ENCODE results near the gene SGSH.
"Not testable (repeated sequence)": the region's sequence is repeated elsewhere in the genome, so short reads cannot be mapped to it uniquely, and the experiment has no call there.

Gene SGSH

DNA sequence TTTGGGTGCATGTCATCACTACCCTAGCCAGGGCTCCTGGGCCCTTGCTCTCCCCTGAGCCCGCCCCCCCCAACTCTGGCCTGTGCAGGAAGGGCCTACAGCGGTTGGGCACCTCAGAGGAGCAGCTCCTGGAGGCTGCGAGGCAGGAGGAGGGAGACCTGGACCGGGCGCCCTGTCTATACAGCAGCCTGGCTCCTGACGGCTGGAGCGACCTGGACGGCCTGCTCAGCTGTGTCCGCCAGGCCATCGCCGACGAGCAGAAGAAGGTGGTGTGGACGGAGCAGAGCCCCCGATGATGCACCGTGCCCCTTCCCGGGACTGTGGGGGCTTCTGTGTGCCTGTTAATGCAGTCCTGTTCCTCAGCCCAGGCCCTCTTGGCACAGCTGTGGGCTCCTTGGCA, 12.1 kb downstream of the SGSH start:
- no peak overlapping the region for H3K27ac ChIP-seq
- H3K4me3 ChIP-seq: no peak overlapping the region
- no peaks in the 10 kb centered on the region for H3K27me3 ChIP-seq

DNA sequence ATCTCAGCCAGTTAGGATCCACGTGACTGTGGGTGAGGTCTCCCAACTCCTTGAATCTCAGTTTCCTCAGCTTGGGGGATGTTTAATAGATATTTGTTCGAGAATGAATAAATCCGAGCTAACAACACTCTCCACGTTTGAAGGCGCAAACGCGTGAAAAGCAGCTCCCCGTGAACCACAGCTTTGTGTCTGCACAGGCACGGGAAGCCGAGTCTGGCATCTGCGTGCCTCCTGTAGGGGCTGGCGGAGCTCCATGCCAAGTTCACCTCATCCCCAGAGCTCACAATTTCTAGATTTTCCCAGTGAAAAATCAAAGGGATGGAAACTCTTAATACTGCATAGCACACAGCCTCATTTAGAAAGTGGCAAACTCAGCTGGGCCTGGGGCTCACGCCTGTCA, 14.3 kb downstream of the SGSH start:
- no peak overlapping the region for H3K4me2 ChIP-seq
- H3K9me3 ChIP-seq (replicated peaks in 1 of 11): no peaks in the 10 kb centered on the region
- peaks cover 0 to 46% (median 0%) of the 10 kb centered on the region in 11 experiments; a peak in 7 of 22 replicates for H4K20me1 ChIP-seq
- H3K27ac ChIP-seq: no peak overlapping the region
- no peak for TF ChIP-seq Cebpa-rat (IDR thresholded peaks at IDR 0.05)
- H3K4me1 ChIP-seq: peaks cover 0 to 34% (median 4%) of the 10 kb centered on the region in 10 experiments; a peak in 10 of 20 replicates
- no peaks in the 10 kb centered on the region for H3K27me3 ChIP-seq
- H3K36me3 ChIP-seq: peaks cover 0 to 48% (median 12%) of the 10 kb centered on the region in 11 experiments; a peak in 10 of 22 replicates
- no peak overlapping the region for H3K9ac ChIP-seq
- H3K4me3 ChIP-seq: no peak overlapping the region

More for the DNA sequence above, 12.1 kb downstream of the SGSH start:
- H3K4me2 ChIP-seq: peak overlapping the region in 2 of 11 experiments; percentile 66 to 77; a peak in 2 of 22 replicates
- H3K4me1 ChIP-seq: peaks cover 4 to 55% (median 23%) of the 10 kb centered on the region in 10 experiments
- no peak for TF ChIP-seq Cebpa-rat (IDR thresholded peaks at IDR 0.05)
- H3K9me3 ChIP-seq (replicated peaks in 1 of 11): no peaks in the 10 kb centered on the region
- H4K20me1 ChIP-seq: peaks cover 0 to 66% (median 0%) of the 10 kb centered on the region in 11 experiments; a peak in 7 of 22 replicates
- peak overlapping the region in 2 of 11 experiments; percentile 15 to 32; a peak in 1 of 22 replicates for H3K9ac ChIP-seq
- H3K36me3 ChIP-seq: peaks cover 0 to 68% (median 26%) of the 10 kb centered on the region in 11 experiments; a peak in 12 of 22 replicates

DNA sequence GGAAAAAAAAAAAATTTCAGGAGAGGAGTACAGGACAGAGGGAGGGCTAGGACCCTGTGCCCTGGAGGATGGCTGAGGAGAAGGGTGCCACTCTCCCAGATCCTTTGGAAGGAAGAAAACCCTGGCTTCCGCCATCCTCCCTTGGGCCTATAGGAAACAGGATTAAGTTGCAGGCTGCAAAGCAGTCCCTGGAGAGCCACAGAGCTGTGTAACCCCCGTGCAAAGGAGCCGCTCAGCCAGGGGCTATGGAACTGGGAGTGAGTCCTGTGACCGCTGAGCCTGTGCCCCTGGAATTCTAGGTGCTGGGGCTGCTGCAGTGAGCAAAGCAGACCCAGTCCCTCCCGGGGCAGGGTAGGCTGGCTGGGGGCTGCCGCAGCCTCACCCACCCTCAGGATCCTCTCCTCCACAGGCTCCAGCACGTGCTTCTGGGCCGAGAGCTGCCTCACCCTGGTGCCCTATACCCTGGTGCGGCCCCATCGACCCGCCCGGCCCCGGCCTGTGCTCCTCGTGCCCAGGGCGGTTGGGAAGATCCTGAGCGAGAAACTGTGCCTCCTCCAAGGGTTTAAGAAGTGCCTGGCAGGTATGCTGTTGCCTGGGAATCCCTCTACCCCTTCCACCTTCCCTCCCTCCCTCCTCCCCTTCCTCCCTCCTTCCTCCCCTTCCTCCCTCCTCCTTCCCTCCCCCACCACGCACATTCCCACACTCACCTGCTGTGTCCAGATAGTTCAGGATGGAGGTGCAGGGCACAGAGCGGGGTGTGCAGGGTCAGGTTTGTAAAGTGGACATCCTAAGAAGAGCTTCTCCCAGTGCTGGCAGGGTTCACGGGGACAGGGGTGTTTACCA, 15.3 kb downstream of the SGSH start:
- H3K9me3 ChIP-seq (replicated peaks in 1 of 11): no peaks in the 10 kb centered on the region

DNA sequence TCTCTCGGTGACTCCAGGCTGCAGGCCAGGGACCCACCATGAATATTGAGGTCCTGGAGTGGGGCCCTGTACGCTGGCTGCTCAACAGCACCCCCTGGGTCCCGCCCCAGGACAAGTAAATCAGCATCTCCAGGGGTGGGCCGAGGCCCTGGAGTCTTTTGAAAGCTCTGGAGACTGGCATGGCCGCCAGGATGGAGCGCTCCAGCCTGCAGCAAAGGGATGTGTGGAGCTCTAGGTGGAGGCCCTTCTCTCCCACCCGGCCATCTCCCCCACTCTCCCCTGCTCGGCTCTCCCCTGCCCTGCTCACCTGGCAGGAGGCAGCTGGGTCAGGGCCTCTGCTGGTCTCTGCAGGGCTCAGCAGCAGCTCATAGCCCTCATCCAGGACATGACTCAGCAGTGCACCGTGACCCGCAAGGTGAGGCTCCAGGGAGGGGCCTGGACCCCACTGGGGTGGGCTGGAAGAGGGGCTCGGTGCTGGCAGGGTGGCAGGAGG, 16.6 kb downstream of the SGSH start:
- H3K36me3 ChIP-seq: peaks cover 0 to 25% (median 0%) of the 10 kb centered on the region in 11 experiments; a peak in 10 of 22 replicates
- H3K27ac ChIP-seq: no peak overlapping the region
- no peaks in the 10 kb centered on the region for H3K9me3 ChIP-seq (replicated peaks in 1 of 11)
- TF ChIP-seq Cebpa-rat (IDR thresholded peaks at IDR 0.05): no peak
- no peak overlapping the region for H3K4me2 ChIP-seq
- H3K4me1 ChIP-seq: peaks cover 0 to 26% (median 4%) of the 10 kb centered on the region in 10 experiments; a peak in 8 of 20 replicates
- no peak overlapping the region for H3K4me3 ChIP-seq
- H3K9ac ChIP-seq: no peak overlapping the region
- peaks cover 0 to 24% (median 0%) of the 10 kb centered on the region in 11 experiments; a peak in 6 of 22 replicates for H4K20me1 ChIP-seq
- H3K27me3 ChIP-seq: no peaks in the 10 kb centered on the region

More for the DNA sequence above, 15.3 kb downstream of the SGSH start:
- no peaks in the 10 kb centered on the region for H3K27me3 ChIP-seq
- H4K20me1 ChIP-seq: peaks cover 0 to 36% (median 0%) of the 10 kb centered on the region in 11 experiments; a peak in 7 of 22 replicates
- H3K36me3 ChIP-seq: peaks cover 0 to 38% (median 2%) of the 10 kb centered on the region in 11 experiments; a peak in 10 of 22 replicates
- H3K4me3 ChIP-seq: no peak overlapping the region
- TF ChIP-seq Cebpa-rat (IDR thresholded peaks at IDR 0.05): no peak
- H3K4me1 ChIP-seq: peaks cover 0 to 34% (median 4%) of the 10 kb centered on the region in 10 experiments; a peak in 8 of 20 replicates
- peak overlapping the region in 1 of 11 experiments; percentile 12; a peak in 1 of 22 replicates for H3K4me2 ChIP-seq
- H3K9ac ChIP-seq: no peak overlapping the region
- no peak overlapping the region for H3K27ac ChIP-seq

DNA sequence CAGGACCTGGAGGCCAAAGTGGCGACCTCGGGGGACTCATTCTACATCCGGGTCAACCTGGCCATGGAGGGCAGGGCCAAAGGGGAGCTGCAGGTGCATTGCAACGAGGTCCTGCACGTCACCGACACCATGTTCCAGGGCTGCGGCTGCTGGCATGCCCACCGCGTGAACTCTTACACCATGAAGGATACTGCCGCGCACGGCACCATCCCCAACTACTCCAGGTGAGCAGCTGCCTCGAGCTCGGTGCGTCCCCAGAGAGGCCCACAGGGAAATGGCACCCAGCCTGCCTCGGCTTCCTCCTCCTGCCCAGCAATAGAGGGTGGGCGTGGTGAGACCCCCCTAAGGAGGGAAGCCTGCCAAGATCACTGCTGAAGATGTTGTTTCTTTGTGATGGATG, 17.9 kb downstream of the SGSH start:
- Histone ChIP-seq H3K4me3 (no peak overlapping the region), H3K27ac (no peak overlapping the region), H3K36me3 (peaks cover 0 to 12% (median 0%) of the 10 kb centered on the region in 11 experiments; a peak in 3 of 22 replicates), H3K9me3 (replicated peaks in 1 of 11) (no peaks in the 10 kb centered on the region), H3K27me3 (no peaks in the 10 kb centered on the region), H3K4me2 (no peak overlapping the region), H3K9ac (no peak overlapping the region), H4K20me1 (peaks cover 0 to 15% (median 0%) of the 10 kb centered on the region in 11 experiments; a peak in 3 of 22 replicates), H3K4me1 (peaks cover 0 to 24% (median 4%) of the 10 kb centered on the region in 10 experiments; a peak in 8 of 20 replicates)
- TF ChIP-seq Cebpa-rat (IDR thresholded peaks at IDR 0.05): no peak

DNA sequence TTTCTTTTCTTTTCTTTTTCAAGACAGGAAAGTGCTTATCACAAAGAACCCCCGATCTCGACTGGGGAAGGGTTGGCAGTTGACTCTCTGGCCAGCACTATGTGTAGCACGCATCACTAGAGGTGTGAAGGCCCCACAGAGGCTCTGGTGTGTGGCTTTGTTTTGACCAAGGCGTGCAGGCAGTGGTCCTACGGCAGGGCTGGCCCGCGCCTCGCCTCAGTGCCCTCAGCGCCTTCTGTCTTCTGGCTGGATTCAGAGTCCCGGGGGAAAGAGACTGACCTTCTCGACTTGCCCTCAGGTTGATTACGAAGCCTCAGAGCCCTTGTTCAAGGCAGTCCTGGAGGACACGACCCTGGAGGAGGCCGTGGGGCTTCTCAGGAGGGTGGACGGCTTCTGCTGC, 18.7 kb downstream of the SGSH start:
- H3K9me3 ChIP-seq (replicated peaks in 1 of 11): no peaks in the 10 kb centered on the region
- no peak for TF ChIP-seq Cebpa-rat (IDR thresholded peaks at IDR 0.05)
- no peaks in the 10 kb centered on the region for H3K27me3 ChIP-seq
- peaks cover 0 to 15% (median 0%) of the 10 kb centered on the region in 11 experiments; a peak in 2 of 22 replicates for H4K20me1 ChIP-seq
- H3K4me3 ChIP-seq: no peak overlapping the region
- H3K36me3 ChIP-seq: peaks cover 0 to 8% (median 0%) of the 10 kb centered on the region in 11 experiments; a peak in 3 of 22 replicates
- H3K4me1 ChIP-seq: peaks cover 0 to 17% (median 0%) of the 10 kb centered on the region in 10 experiments; a peak in 6 of 20 replicates
- no peak overlapping the region for H3K4me2 ChIP-seq
- no peak overlapping the region for H3K27ac ChIP-seq
- no peak overlapping the region for H3K9ac ChIP-seq

DNA sequence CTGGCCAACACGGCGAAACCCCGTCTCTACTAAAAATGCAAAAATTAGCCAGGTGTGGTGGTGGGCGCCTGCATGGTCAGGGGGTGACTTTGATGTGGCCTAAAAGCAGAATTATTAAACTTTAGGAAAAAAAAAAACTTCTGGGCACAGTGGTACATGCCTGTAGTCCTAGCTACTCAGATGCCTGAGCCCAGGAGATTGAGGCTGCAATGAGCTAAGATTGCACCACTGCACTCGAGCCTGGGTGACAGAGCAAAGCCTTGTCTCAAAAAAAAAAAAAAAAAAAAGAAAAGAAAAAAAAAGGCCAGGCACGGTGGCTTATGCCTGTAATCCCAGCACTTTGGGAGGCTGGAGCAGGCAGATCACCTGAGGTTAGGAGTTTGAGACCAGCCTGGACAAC, 20.8 kb downstream of the SGSH start:
- not testable (repeated sequence) for H3K9ac ChIP-seq; H3K36me3 ChIP-seq; H3K4me3 ChIP-seq; H3K4me2 ChIP-seq; H3K27ac ChIP-seq; H3K27me3 ChIP-seq; H3K9me3 ChIP-seq (replicated peaks in 1 of 11)
- Histone ChIP-seq H3K4me1 (peaks cover 0 to 13% (median 0%) of the 10 kb centered on the region in 10 experiments; a peak in 5 of 20 replicates), H4K20me1 (peaks cover 0 to 16% (median 0%) of the 10 kb centered on the region in 11 experiments; a peak in 1 of 22 replicates)

DNA sequence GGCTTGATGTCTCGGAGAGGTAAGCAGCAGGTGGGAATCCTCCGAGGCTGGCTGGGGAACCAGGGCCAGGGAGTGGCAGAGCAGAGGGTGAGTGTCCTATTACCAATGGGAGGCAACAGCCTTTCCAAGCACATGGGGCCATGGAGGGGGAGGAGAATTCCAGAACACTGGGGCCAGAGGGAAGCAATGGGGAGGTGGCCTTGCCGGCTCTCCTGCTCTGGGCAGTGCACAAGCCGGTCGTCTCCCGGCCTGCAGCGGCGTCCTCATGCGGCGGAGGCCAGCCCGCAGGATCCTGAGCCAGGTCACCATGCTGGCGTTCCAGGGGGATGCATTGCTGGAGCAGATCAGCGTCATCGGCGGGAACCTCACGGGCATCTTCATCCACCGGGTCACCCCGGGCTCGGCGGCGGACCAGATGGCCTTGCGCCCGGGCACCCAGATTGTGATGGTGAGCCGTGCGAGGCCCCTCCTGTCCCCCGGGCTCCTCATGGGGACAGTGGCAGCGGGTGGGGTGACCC, 21.9 kb downstream of the SGSH start:
- TF ChIP-seq Cebpa-rat (IDR thresholded peaks at IDR 0.05): no peak
- Histone ChIP-seq H3K36me3 (peaks cover 0 to 3% (median 0%) of the 10 kb centered on the region in 11 experiments; a peak in 1 of 22 replicates), H3K4me3 (no peak overlapping the region), H3K4me2 (peak overlapping the region in 2 of 11 experiments; percentile 41 to 47; a peak in 4 of 22 replicates), H3K27ac (no peak overlapping the region), H3K9ac (no peak overlapping the region), H3K4me1 (peaks cover 0 to 13% (median 0%) of the 10 kb centered on the region in 10 experiments; a peak in 5 of 20 replicates), H3K27me3 (no peaks in the 10 kb centered on the region), H4K20me1 (0 out of 22 replicates have a peak, but pooled peaks cover 0 to 6% (median 0%) of the 10 kb centered on the region in 11 experiments), H3K9me3 (replicated peaks in 1 of 11) (peaks cover 0 to 7% (median 0%) of the 10 kb centered on the region in 11 experiments; a peak in 3 of 22 replicates)

All from BLaER1 treated with 17β-estradiol and CSF1 and Interleukin-3, amounts not matched to agents 10 nM and 100 nM (cell line).